Lung (tissue), 12 donors: ENCODE data around the gene TCFL5. TPM values are rescaled to one million over a fixed set of nuclear protein-coding genes. Genes with fewer than 3 reads are reported as not detected.

Experiments used
- ATAC-seq: fragments of 200-7000 bp; cut with Tn5 transposase; one replicate; pipeline ENCODE4 v1.9.1; 2020; ENCODE audit warnings: moderate number of reproducible peaks; ENCODE audit not compliant: insufficient read depth, low FRiP score
- DNase-seq, 3 donors: peaks; one replicate each; pipeline ENCODE4 v3.0.0-alpha.2; 2013 to 2017
- H3K27ac ChIP-seq, 2 donors: one replicate each; pipeline ENCODE4 v1.5.1; 2013; ENCODE audit warnings: mild to moderate bottlenecking in 2 of 2, moderate library complexity in 2 of 2, control low read depth in 1 of 2, inconsistent platforms in 1 of 2, low read depth in 1 of 2, low read length in 1 of 2
- H3K27me3 ChIP-seq, 3 donors: one replicate each; pipeline ENCODE4 v1.5.1; 2013; ENCODE audit warnings: low read length in 2 of 3; ENCODE audit not compliant: control insufficient read depth in 3 of 3, insufficient read depth in 3 of 3
- H3K36me3 ChIP-seq, 4 donors: one replicate each; pipeline ENCODE4 v1.5.1; 2013; ENCODE audit warnings: low read length in 4 of 4, mild to moderate bottlenecking in 1 of 4, moderate library complexity in 1 of 4; ENCODE audit not compliant: control insufficient read depth in 4 of 4, insufficient read depth in 4 of 4
- H3K4me1 ChIP-seq, 5 donors: one replicate each; pipeline ENCODE4 v1.5.1; 2013; ENCODE audit warnings: low read length in 5 of 5, mild to moderate bottlenecking in 2 of 5, moderate library complexity in 1 of 5; ENCODE audit not compliant: control insufficient read depth in 5 of 5, insufficient read depth in 5 of 5
- H3K4me3 ChIP-seq: one replicate; pipeline ENCODE4 v1.5.1; 2013; ENCODE audit warnings: mild to moderate bottlenecking, control low read depth, moderate library complexity
- H3K9ac ChIP-seq, 2 donors: one replicate each; pipeline ENCODE4 v1.5.1; 2013; ENCODE audit warnings: low read length in 2 of 2, control low read depth in 1 of 2; ENCODE audit not compliant: insufficient read depth in 1 of 2
- H3K9me3 ChIP-seq, 4 donors: one replicate each; pipeline ENCODE4 v1.5.1; 2013; ENCODE audit warnings: low read length in 3 of 4, mild to moderate bottlenecking in 1 of 4, moderate library complexity in 1 of 4; ENCODE audit not compliant: control insufficient read depth in 4 of 4, insufficient read depth in 3 of 4
- WGBS, 2 donors: extraction: QIAGEN DNeasy Blood & Tissue Kit; methylation state at CpG; one replicate each; pipeline ENCODE4 v1.1.7; 2013; 5-methylcytosine and 5-hydroxymethylcytosine counted together
- polyA plus RNA-seq, 2 donors: library from polyadenylated mRNA; stranded (reverse); fragments of 200-250 nt; gene quantifications; one replicate each; pipeline ENCODE4 v1.2.1, GENCODE V29; 2013
- total RNA-seq, 2 donors: library from RNA; depleted of rRNA in 1 of 2; stranded (reverse); fragments of >200 nt in 1 of 2; gene quantifications; one replicate each; pipeline ENCODE4 v1.2.1, GENCODE V29; 2014 to 2021
- TF ChIP-seq, protein P1 (sequence below): IDR thresholded peaks from 2 replicates; pipeline ENCODE4 v1.5.1; 2012; ENCODE audit warnings: mild to moderate bottlenecking; ENCODE audit errors: control extremely low read depth, extremely low read depth
- donor health status: control.
- donor health status: control.
- donor health status: Bipolar disorder and iron deficiency.
- donor health status: healthy.
- donor health status: DM: yes; HTN: yes; CAD: no.

TCFL5 gene
- total and polyA plus RNA-seq, 4 donors, result 3.8 to 8.6 (median 6.1) TPM

DNA sequence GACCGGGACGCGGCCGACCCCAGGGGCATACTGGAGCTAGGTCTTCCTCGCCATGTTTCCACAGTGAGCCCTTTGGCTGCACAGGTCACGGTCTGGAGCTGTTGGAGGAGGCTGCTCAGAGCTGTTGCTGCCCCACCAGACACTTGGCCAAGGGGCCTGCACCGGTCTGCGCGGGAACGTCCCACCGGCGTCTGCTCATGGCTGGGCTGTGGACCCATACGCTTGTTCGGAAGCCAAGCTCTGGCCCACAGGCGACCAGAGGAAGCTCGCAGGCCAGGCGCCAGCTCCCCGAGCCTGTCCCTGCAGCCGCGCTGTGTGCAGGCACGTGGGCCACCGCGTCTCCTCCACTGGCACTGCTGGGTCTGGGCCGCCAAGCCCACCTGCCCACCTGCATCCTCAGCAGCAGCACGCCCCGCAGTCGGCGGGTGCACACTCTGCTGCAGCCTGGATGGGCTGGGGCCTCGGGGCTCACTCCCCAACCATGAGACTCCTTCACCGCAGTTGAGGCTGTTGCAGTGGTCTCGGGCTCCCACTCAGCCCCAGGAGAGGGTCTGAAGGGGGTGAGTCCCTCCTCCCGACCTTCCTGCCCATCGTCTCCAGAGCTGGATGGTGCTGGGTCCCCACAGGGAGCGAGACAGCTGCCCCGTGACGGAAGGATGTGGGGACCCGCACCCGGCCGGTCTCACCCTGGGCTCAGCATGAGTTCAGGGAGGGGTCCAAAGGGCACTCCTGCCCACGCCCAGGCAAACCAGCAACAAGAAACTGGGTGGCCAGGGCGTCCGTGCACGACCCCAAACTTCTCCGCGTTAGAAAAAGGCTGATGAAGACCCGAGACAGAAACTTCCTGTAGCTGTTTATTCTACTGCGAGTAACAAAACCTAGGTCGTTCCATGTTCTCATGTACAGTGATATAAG, 15.5 kb upstream of the TCFL5 start:
- Histone ChIP-seq H3K36me3 (peaks cover 0 to 20% (median 1%) of the 10 kb centered on the region in 4 donors), H3K4me1 (peaks cover 0 to 30% (median 12%) of the 10 kb centered on the region in 5 donors), H3K4me3 (no peak overlapping the region), H3K27me3 (peaks cover 0 to 13% (median 0%) of the 10 kb centered on the region in 3 donors), H3K27ac (peak overlapping the region; percentile 11 to 50), H3K9me3 (no peaks in the 10 kb centered on the region), H3K9ac (no peak overlapping the region)
- DNase-seq (peak; percentile 79 to 93 (median 81)), ATAC-seq (peak; percentile 38)
- WGBS, 2 donors, result 49 to 70% methylated on average over 47 to 48 of the region's 48 CpGs
- TF ChIP-seq, protein P1, sequence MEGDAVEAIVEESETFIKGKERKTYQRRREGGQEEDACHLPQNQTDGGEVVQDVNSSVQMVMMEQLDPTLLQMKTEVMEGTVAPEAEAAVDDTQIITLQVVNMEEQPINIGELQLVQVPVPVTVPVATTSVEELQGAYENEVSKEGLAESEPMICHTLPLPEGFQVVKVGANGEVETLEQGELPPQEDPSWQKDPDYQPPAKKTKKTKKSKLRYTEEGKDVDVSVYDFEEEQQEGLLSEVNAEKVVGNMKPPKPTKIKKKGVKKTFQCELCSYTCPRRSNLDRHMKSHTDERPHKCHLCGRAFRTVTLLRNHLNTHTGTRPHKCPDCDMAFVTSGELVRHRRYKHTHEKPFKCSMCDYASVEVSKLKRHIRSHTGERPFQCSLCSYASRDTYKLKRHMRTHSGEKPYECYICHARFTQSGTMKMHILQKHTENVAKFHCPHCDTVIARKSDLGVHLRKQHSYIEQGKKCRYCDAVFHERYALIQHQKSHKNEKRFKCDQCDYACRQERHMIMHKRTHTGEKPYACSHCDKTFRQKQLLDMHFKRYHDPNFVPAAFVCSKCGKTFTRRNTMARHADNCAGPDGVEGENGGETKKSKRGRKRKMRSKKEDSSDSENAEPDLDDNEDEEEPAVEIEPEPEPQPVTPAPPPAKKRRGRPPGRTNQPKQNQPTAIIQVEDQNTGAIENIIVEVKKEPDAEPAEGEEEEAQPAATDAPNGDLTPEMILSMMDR, result no peak

DNA sequence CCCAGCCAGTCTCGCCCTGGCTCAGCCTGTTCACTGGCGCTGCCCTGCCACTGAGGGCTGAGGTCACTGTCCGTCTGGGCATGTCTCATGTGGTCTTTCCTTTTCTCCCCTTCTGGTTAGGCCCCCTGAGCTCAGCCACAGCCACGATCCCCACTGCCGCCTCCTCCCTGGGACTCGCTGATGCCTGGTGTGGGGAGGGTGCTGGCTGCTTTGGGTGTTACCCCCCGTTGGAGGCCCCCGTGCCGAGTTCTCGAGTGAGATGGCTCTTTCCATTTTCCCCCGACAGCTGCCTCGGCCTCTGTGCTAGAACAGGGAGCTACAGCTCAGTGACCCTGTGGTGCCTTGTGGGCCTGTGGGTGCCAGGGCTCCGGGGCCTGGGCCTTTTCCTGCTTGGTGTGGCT, 14.9 kb upstream of the TCFL5 start:
- peak overlapping the region; percentile 11 to 50 for H3K27ac ChIP-seq
- peaks cover 0 to 13% (median 0%) of the 10 kb centered on the region in 3 donors for H3K27me3 ChIP-seq
- no peak overlapping the region for H3K9ac ChIP-seq
- TF ChIP-seq, protein P1, result no peak
- 73 to 85% methylated on average over 13 of the region's 13 CpGs for WGBS, 2 donors
- no peaks in the 10 kb centered on the region for H3K9me3 ChIP-seq
- ATAC-seq, result no peak
- peaks cover 0 to 30% (median 12%) of the 10 kb centered on the region in 5 donors for H3K4me1 ChIP-seq
- H3K4me3 ChIP-seq, result no peak overlapping the region
- H3K36me3 ChIP-seq, result peaks cover 0 to 15% (median 0%) of the 10 kb centered on the region in 4 donors
- DNase-seq, result no peak

DNA sequence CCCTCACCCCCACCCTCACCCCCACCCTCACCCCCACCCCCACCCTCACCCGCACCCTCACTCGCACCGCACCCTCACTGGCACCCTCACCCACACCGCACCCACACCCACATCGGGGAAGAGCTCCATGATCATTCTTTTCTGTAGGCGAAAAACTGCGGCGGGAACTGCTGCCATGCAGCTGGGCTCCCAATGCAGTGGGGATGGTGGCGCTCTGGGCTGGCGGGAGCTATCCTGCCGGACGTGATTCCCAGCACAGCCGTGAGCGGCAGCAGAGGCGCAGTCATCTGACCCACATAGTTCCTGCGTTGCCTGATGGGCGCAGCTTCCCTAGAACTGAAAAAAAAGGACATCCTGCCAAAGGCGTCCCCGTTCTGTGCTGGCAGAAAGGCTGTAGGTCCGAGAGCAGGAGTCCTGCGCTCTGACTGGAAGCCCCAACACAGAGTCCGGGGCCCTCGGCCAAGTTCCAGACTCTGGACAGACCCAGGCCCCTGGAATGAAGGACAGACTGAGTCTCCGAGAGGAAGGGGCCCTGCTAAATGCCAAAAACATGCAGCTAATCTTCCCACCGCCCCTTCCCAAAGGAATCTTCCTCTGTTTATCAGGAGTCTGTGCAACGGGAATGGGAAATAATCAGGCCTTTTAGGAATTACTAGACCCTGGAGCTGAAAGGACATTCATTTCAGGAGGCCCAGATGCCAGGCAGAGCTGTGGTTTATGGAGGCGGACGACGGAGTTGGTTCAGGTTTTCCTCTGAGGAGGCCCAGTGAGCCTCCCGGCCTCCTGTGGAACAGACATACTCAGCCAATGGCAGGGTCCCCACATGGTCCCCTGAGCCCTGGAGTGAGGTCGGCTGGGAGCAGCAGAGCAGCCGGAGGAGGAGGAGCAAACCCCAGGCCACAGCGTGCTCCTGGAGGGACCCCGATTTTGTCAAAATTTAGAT, 14.1 kb upstream of the TCFL5 start:
- WGBS, 2 donors, result 42 to 58% methylated on average over 33 to 34 of the region's 34 CpGs
- Histone ChIP-seq H3K27me3 (peaks cover 0 to 13% (median 0%) of the 10 kb centered on the region in 3 donors), H3K4me3 (no peak overlapping the region), H3K9me3 (no peaks in the 10 kb centered on the region), H3K9ac (peak overlapping the region in 1 of 2 donors; percentile 32), H3K36me3 (peaks cover 0 to 7% (median 0%) of the 10 kb centered on the region in 4 donors), H3K27ac (peak overlapping the region; percentile 57 to 65), H3K4me1 (peaks cover 0 to 30% (median 12%) of the 10 kb centered on the region in 5 donors)
- DNase-seq, result peak; percentile 91 to 95 (median 93)
- TF ChIP-seq, protein P1, result no peak
- ATAC-seq, result peak; percentile 38
